Sigmoid colon (tissue), 4 donors: ENCODE data around the gene TRIM59.

Experiments
- EP300 ChIP-seq, 4 donors: sonication (generic); formaldehyde crosslinking; IDR thresholded peaks; one replicate each; pipeline ENCODE4 v1.6.1; 2017; ENCODE audit warnings: antibody characterized with exemption in 4 of 4
- POLR2A ChIP-seq, 2 donors: fragments of 450-650 bp; IDR thresholded peaks; one replicate each; pipeline ENCODE4 v1.6.1; 2016; ENCODE audit warnings: antibody characterized with exemption in 2 of 2, mild to moderate bottlenecking in 2 of 2, moderate library complexity in 2 of 2
- POLR2AphosphoS5 ChIP-seq, 4 donors: sonication (generic); formaldehyde crosslinking; IDR thresholded peaks; one replicate each; pipeline ENCODE4 v1.6.1; 2017; ENCODE audit warnings: antibody characterized with exemption in 4 of 4
- TF ChIP-seq, protein P1 (sequence below), 4 experiments: fragments of 450-650 bp in 3 of 4; fragments of 200-600 bp in 1 of 4; IDR thresholded peaks; one replicate each; pipeline ENCODE4 v1.5.1; 2016 to 2019; ENCODE audit warnings: antibody characterized with exemption in 4 of 4, mild to moderate bottlenecking in 3 of 4, moderate library complexity in 2 of 4

DNA sequence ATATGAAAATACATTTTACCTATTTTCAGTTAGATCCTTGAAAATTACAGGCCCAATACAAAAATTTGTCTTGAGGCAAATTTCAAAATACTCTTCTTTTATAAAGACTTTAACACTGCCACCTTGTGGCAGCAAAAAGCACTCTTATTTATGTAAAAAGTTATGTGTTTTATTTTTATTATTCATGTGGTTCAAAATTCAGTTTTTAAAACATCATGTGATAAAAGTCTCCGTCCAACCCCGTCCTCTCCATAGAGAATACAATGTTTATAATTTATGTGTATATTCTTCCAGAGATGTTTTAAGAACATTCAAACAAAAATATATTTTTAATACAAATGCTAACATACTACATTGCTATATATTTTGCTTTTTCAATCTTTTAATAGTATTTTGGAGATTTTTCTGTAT is 36.9 kb upstream of the TRIM59 start:
- no peak for TF ChIP-seq POLR2AphosphoS5 (IDR thresholded peaks at IDR 0.05)
- TF ChIP-seq, protein P1, sequence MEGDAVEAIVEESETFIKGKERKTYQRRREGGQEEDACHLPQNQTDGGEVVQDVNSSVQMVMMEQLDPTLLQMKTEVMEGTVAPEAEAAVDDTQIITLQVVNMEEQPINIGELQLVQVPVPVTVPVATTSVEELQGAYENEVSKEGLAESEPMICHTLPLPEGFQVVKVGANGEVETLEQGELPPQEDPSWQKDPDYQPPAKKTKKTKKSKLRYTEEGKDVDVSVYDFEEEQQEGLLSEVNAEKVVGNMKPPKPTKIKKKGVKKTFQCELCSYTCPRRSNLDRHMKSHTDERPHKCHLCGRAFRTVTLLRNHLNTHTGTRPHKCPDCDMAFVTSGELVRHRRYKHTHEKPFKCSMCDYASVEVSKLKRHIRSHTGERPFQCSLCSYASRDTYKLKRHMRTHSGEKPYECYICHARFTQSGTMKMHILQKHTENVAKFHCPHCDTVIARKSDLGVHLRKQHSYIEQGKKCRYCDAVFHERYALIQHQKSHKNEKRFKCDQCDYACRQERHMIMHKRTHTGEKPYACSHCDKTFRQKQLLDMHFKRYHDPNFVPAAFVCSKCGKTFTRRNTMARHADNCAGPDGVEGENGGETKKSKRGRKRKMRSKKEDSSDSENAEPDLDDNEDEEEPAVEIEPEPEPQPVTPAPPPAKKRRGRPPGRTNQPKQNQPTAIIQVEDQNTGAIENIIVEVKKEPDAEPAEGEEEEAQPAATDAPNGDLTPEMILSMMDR (IDR thresholded peaks at IDR 0.05): peak in 3 of 4 experiments; percentile 12 to 58 (median 23)
- TF ChIP-seq EP300 (IDR thresholded peaks at IDR 0.05): no peak
- TF ChIP-seq POLR2A (IDR thresholded peaks at IDR 0.05): no peak
